ENCODE measurements around the gene DMWD. TPM values are rescaled to one million over a fixed set of nuclear protein-coding genes. Genes with fewer than 3 reads are reported as not detected.

The DMWD gene
- polyA plus RNA-seq, 1 donor (not counting 4 experiments of a cell fraction or from before 2014, with no cell fraction given), result 10.1 TPM

DNA sequence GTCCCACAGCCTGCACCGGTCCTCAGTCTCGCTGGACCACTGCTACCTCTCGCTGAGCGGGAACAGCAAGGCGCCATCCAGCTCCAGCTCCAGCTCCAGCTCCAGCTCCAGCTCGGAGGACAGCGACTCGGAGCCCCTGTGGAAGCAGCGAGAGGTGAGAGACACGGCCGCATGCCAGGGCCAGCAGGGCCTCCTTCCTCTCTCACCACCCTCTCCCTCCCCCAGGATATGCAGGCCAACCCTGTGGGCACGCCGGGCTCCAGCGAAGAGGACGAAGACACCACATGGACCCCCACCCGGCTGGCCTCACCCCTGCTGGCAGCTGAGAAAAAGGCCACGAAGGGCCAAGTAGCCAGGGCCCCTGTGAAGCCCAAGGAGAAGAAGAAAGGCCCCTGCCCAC is 30.9 kb downstream of the DMWD start:
- dilution Hi-C loops (cut with MboI; ENCODE audit: extremely low pct_ligation_motif_present, low sequenced_read_pairs), result no loop called here

GRCh38 chr19:45758921-45759320 is 33.7 kb downstream of the DMWD start:
- Histone ChIP-seq H3K4me3 (ENCODE audit: control insufficient read depth in 2 of 3, extremely low read depth in 1 of 3, insufficient read depth in 2 of 3, low read depth in 1 of 3, low read length in 3 of 3) (no peak overlapping the region), H3K79me2 (ENCODE audit: control insufficient read depth, insufficient read depth, low read length) (no peaks in the 10 kb centered on the region), H3K9ac (ENCODE audit: control insufficient read depth, extremely low read depth, insufficient read depth, low read length) (no peak overlapping the region), H3K4me2 (ENCODE audit: control insufficient read depth, extremely low read depth, insufficient read depth, low read depth, low read length) (no peak overlapping the region), H2AFZ (ENCODE audit: control insufficient read depth, low read length) (no peak overlapping the region), H3K36me3 (ENCODE audit: control insufficient read depth in 2 of 2, extremely low read depth in 1 of 2, insufficient read depth in 2 of 2, low read length in 2 of 2) (no peaks in the 10 kb centered on the region), H3K27ac (ENCODE audit: control insufficient read depth, insufficient read depth, low read length) (no peak overlapping the region), H3K9me1 (ENCODE audit: control insufficient read depth, extremely low read depth, insufficient read depth, low read length) (no peaks in the 10 kb centered on the region), H4K20me1 (ENCODE audit: control insufficient read depth, extremely low read depth, insufficient read depth, low read length) (no peaks in the 10 kb centered on the region), H3K4me1 (ENCODE audit: control insufficient read depth, extremely low read depth, insufficient read depth, low read length) (no peaks in the 10 kb centered on the region), H3K9me3 (ENCODE audit: control insufficient read depth, low read depth, low read length) (no peaks in the 10 kb centered on the region), H3K27me3 (ENCODE audit: control insufficient read depth, extremely low read depth, insufficient read depth, low read length) (no peaks in the 10 kb centered on the region)
- TF ChIP-seq, protein P1, sequence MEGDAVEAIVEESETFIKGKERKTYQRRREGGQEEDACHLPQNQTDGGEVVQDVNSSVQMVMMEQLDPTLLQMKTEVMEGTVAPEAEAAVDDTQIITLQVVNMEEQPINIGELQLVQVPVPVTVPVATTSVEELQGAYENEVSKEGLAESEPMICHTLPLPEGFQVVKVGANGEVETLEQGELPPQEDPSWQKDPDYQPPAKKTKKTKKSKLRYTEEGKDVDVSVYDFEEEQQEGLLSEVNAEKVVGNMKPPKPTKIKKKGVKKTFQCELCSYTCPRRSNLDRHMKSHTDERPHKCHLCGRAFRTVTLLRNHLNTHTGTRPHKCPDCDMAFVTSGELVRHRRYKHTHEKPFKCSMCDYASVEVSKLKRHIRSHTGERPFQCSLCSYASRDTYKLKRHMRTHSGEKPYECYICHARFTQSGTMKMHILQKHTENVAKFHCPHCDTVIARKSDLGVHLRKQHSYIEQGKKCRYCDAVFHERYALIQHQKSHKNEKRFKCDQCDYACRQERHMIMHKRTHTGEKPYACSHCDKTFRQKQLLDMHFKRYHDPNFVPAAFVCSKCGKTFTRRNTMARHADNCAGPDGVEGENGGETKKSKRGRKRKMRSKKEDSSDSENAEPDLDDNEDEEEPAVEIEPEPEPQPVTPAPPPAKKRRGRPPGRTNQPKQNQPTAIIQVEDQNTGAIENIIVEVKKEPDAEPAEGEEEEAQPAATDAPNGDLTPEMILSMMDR (optimal IDR thresholded peaks at IDR 0.05 in 1 of 3, IDR thresholded peaks at IDR 0.05 in 1 of 3, conservative IDR thresholded peaks at IDR 0.05 in 1 of 3; ENCODE audit: extremely low read depth in 1 of 3, insufficient read depth in 2 of 3, low read length in 3 of 3), result no peak
- TF ChIP-seq EZH2 (IDR thresholded peaks at IDR 0.05; ENCODE audit: low read length), result no peak
- FAIRE-seq (no peak), DNase-seq (ENCODE audit: low read depth, low spot score) (no peak)
- dilution Hi-C loops (cut with MboI; ENCODE audit: extremely low pct_ligation_motif_present, low sequenced_read_pairs), result no loop called here

More for the DNA sequence above, 30.9 kb downstream of the DMWD start:
- no peak for TF ChIP-seq EZH2 (IDR thresholded peaks at IDR 0.05; ENCODE audit: low read length)
- TF ChIP-seq, protein P1 (optimal IDR thresholded peaks at IDR 0.05 in 1 of 3, IDR thresholded peaks at IDR 0.05 in 1 of 3, conservative IDR thresholded peaks at IDR 0.05 in 1 of 3; ENCODE audit: extremely low read depth in 1 of 3, insufficient read depth in 2 of 3, low read length in 3 of 3), result no peak
- H3K27ac ChIP-seq (ENCODE audit: control insufficient read depth, insufficient read depth, low read length), result no peak overlapping the region
- H3K9ac ChIP-seq (ENCODE audit: control insufficient read depth, extremely low read depth, insufficient read depth, low read length), result no peak overlapping the region
- no peak overlapping the region for H3K4me2 ChIP-seq (ENCODE audit: control insufficient read depth, extremely low read depth, insufficient read depth, low read depth, low read length)
- H3K9me1 ChIP-seq (ENCODE audit: control insufficient read depth, extremely low read depth, insufficient read depth, low read length), result no peaks in the 10 kb centered on the region
- no peaks in the 10 kb centered on the region for H4K20me1 ChIP-seq (ENCODE audit: control insufficient read depth, extremely low read depth, insufficient read depth, low read length)
- no peak overlapping the region for H2AFZ ChIP-seq (ENCODE audit: control insufficient read depth, low read length)
- H3K79me2 ChIP-seq (ENCODE audit: control insufficient read depth, insufficient read depth, low read length), result no peaks in the 10 kb centered on the region
- DNase-seq (ENCODE audit: low read depth, low spot score) (no peak), FAIRE-seq (no peak)
- H3K4me1 ChIP-seq (ENCODE audit: control insufficient read depth, extremely low read depth, insufficient read depth, low read length), result no peaks in the 10 kb centered on the region
- H3K36me3 ChIP-seq (ENCODE audit: control insufficient read depth in 2 of 2, extremely low read depth in 1 of 2, insufficient read depth in 2 of 2, low read length in 2 of 2), result no peaks in the 10 kb centered on the region
- no peaks in the 10 kb centered on the region for H3K9me3 ChIP-seq (ENCODE audit: control insufficient read depth, low read depth, low read length)
- H3K27me3 ChIP-seq (ENCODE audit: control insufficient read depth, extremely low read depth, insufficient read depth, low read length), result no peaks in the 10 kb centered on the region
- no peak overlapping the region for H3K4me3 ChIP-seq (ENCODE audit: control insufficient read depth in 2 of 3, extremely low read depth in 1 of 3, insufficient read depth in 2 of 3, low read depth in 1 of 3, low read length in 3 of 3)
